SK-N-SH (cell line): ENCODE results near the gene PLA2G2D. TPM values are rescaled to one million over a fixed set of nuclear protein-coding genes. Genes with fewer than 3 reads are reported as not detected.

Experiments
- CTCF ChIA-PET: fragments of 300-600, 350-600 bp; formaldehyde crosslinking; extraction: SDS; loops from one replicate; lab custom pipeline; 2021; lab: Yijun Ruan, JAX
- POLR2A ChIA-PET: fragments of 350-600 bp; sonication (Branson Sonifier 250); formaldehyde crosslinking; extraction: SDS; loops from one replicate; lab custom pipeline; 2020; ENCODE audit warnings: antibody characterized with exemption, inconsistent platforms; lab: Yijun Ruan, JAX
- DNase-seq: peaks from one replicate; pipeline ENCODE4 v3.0.0; 2012
- H2AFZ ChIP-seq: fragments of 200-600 bp; sonication (generic); 2 replicates; pipeline ENCODE4 v1.8.1; 2016; ENCODE audit warnings: antibody characterized with exemption, mild to moderate bottlenecking, low read depth
- H3F3A ChIP-seq: fragments of 200-600 bp; sonication (generic); replicated peaks from 2 replicates; pipeline ENCODE3; 2016; ENCODE audit warnings: antibody characterized with exemption, mild to moderate bottlenecking; ENCODE audit not compliant: insufficient read depth
- H3K27ac ChIP-seq, 2 experiments: fragments of 200-500 bp in 1 of 2; fragments of 200-600 bp in 1 of 2; sonication (Bioruptor generic) in 1 of 2; sonication (generic), shearing (Covaris generic) in 1 of 2; 2 replicates each; pipeline versions ENCODE4 v1.5.1 to v1.6.1; 2014 to 2016; ENCODE audit warnings: low read depth in 2 of 2, inconsistent platforms in 1 of 2, low read length in 1 of 2, mild to moderate bottlenecking in 1 of 2, mixed read lengths in 1 of 2
- H3K27me3 ChIP-seq: fragments of 200-600 bp; sonication (generic), shearing (Covaris generic); 2 replicates; pipeline ENCODE4 v1.6.1; 2016; ENCODE audit warnings: mixed run types; ENCODE audit not compliant: insufficient read depth
- H3K36me3 ChIP-seq, 2 experiments: fragments of 200-500 bp in 1 of 2; fragments of 200-600 bp in 1 of 2; sonication (Bioruptor generic) in 1 of 2; sonication (generic) in 1 of 2; replicated peaks in 1 of 2; 2 replicates each; pipeline versions ENCODE3 to v1.5.1; 2014 to 2016; ENCODE audit warnings: low read length in 1 of 2, mild to moderate bottlenecking in 1 of 2; ENCODE audit not compliant: insufficient read depth in 2 of 2, control insufficient read depth in 1 of 2
- H3K4me1 ChIP-seq, 2 experiments: fragments of 200-500 bp in 1 of 2; fragments of 200-600 bp in 1 of 2; sonication (Bioruptor generic) in 1 of 2; sonication (generic), shearing (Covaris generic) in 1 of 2; 2 replicates each; pipeline versions ENCODE4 v1.5.1 to v1.6.1; 2014 to 2016; ENCODE audit warnings: low read depth in 1 of 2, low read length in 1 of 2, mixed run types in 1 of 2; ENCODE audit not compliant: insufficient read depth in 2 of 2, control insufficient read depth in 1 of 2
- H3K4me2 ChIP-seq: fragments of 200-600 bp; sonication (generic), shearing (Covaris generic); 2 replicates; pipeline ENCODE4 v1.6.1; 2017; ENCODE audit warnings: mixed run types
- H3K4me3 ChIP-seq, 2 experiments: fragments of 200-500 bp in 1 of 2; fragments of 200-600 bp in 1 of 2; sonication (Bioruptor generic) in 1 of 2; sonication (generic), shearing (Covaris generic) in 1 of 2; 2 replicates each; pipeline versions ENCODE4 v1.5.1 to v1.8.1; 2014 to 2016; ENCODE audit warnings: low read depth in 2 of 2, inconsistent platforms in 1 of 2, low read length in 1 of 2, mild to moderate bottlenecking in 1 of 2, mixed read lengths in 1 of 2, moderate library complexity in 1 of 2
- H3K79me2 ChIP-seq: fragments of 200-600 bp; sonication (generic); 2 replicates; pipeline ENCODE4 v1.8.1; 2017; ENCODE audit warnings: mild to moderate bottlenecking; ENCODE audit not compliant: insufficient read depth
- H3K9ac ChIP-seq: fragments of 200-600 bp; sonication (generic); 2 replicates; pipeline ENCODE4 v1.6.1; 2017; ENCODE audit warnings: mixed run types
- H3K9me2 ChIP-seq: fragments of 200-600 bp; sonication (generic); 2 replicates; pipeline ENCODE4 v1.6.1; 2017; ENCODE audit warnings: mixed run types
- H3K9me3 ChIP-seq: fragments of 200-600 bp; sonication (generic); 2 replicates; pipeline ENCODE4 v1.6.1; 2017; ENCODE audit warnings: mixed run types, mild to moderate bottlenecking, moderate library complexity
- H4K20me1 ChIP-seq: fragments of 200-600 bp; sonication (generic); 2 replicates; pipeline ENCODE4 v1.6.1; 2017; ENCODE audit warnings: mild to moderate bottlenecking, mixed run types; ENCODE audit not compliant: insufficient read depth
- EZH2phosphoT487 ChIP-seq: fragments of 200-600 bp; sonication (generic); IDR thresholded peaks from 2 replicates; pipeline ENCODE4 v1.6.1; 2017; ENCODE audit warnings: low read depth, mixed run types, mild to moderate bottlenecking, antibody characterized with exemption, moderate library complexity, borderline replicate concordance
- FOXJ3 ChIP-seq: sonication (generic); formaldehyde crosslinking; IDR thresholded peaks from 2 replicates; pipeline ENCODE4 v1.5.1; 2020; ENCODE audit warnings: mild to moderate bottlenecking, missing genetic modification reagents
- GABPA ChIP-seq: IDR thresholded peaks from 2 replicates; pipeline ENCODE4 v1.4.0; 2012; ENCODE audit warnings: low read depth, mild to moderate bottlenecking
- NFIC ChIP-seq: IDR thresholded peaks from 2 replicates; pipeline ENCODE4 v1.4.0; 2012; ENCODE audit warnings: borderline replicate concordance
- RXRA ChIP-seq: IDR thresholded peaks from 2 replicates; pipeline ENCODE4 v1.4.0; 2012; ENCODE audit warnings: low read depth, mild to moderate bottlenecking, borderline replicate concordance
- SMC3 ChIP-seq: IDR thresholded peaks from 2 replicates; pipeline ENCODE4 v1.6.1; 2012; ENCODE audit warnings: low read depth, low read length, improper control_type of control experiment
- WGBS: methylation state at CpG from one replicate; pipeline ENCODE4 v1.1.6; 2017; ENCODE audit warnings: low lambda C conversion rate; 5-methylcytosine and 5-hydroxymethylcytosine counted together
- polyA plus RNA-seq, 3 experiments: library from polyadenylated mRNA; depleted of rRNA; stranded (reverse); fragments of >200 nt; gene quantifications; 2 replicates each; pipeline ENCODE4 v1.2.3, GENCODE V29; 2012
- TF ChIP-seq, protein P1 (sequence below): IDR thresholded peaks from 2 replicates; pipeline ENCODE4 v1.4.0; 2012; ENCODE audit warnings: low read depth, borderline replicate concordance
- TF ChIP-seq, protein P2 (sequence below): IDR thresholded peaks from 2 replicates; pipeline ENCODE4; 2012

Gene PLA2G2D
- polyA plus RNA-seq, 1 of the 3 experiments (the other 2 are of a cell fraction), result not detected

DNA sequence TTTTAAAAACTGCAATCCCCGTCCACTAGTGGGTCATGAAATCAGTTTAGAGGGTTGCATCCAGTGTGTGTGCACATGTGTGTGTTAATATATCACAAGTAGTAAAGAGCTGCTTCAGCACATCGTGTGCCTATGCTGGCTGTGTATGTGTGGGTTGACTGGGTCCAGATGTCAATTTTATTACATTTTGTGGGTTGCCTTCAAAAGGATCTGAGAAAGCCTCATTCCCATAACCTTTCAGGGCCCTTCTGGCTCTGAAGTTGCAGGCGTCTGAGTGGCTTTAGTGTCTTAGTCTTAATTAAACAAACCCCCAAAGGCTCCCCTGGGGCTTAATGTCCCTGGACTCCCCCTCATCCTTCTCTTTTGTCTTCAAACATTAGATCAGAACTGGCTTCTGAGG lies 19.8 kb downstream of the PLA2G2D start:
- no peak for DNase-seq
- Histone ChIP-seq H3K4me2 (no peak overlapping the region), H4K20me1 (no peaks in the 10 kb centered on the region), H3K9ac (no peak overlapping the region), H3K36me3 (no peaks in the 10 kb centered on the region), H3K27me3 (peaks cover 22% of the 10 kb centered on the region; the same call in 1 of the 2 replicates), H3K9me3 (no peaks in the 10 kb centered on the region), H3K4me1 (no peaks in the 10 kb centered on the region), H3K9me2 (no peaks in the 10 kb centered on the region), H2AFZ (no peak overlapping the region), H3K4me3 (no peak overlapping the region), H3K79me2 (no peaks in the 10 kb centered on the region), H3F3A (no peaks in the 10 kb centered on the region), H3K27ac (no peak overlapping the region)
- ChIA-PET CTCF (interaction anchor here (0.7 to 2.5 kb wide), 6 partner anchors 11 to 395 kb away, joined by 3 to 11 read pairs (median 4); no protein-coding TSS in a partner anchor), POLR2A (no interaction called here)
- 33% methylated on average over 3 of the region's 3 CpGs for WGBS
- TF ChIP-seq, protein P1, sequence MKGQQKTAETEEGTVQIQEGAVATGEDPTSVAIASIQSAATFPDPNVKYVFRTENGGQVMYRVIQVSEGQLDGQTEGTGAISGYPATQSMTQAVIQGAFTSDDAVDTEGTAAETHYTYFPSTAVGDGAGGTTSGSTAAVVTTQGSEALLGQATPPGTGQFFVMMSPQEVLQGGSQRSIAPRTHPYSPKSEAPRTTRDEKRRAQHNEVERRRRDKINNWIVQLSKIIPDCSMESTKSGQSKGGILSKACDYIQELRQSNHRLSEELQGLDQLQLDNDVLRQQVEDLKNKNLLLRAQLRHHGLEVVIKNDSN, result no peak
- no peak for TF ChIP-seq GABPA
- no peak for TF ChIP-seq SMC3
- TF ChIP-seq FOXJ3 (CRISPR knock-in tag), result no peak
- TF ChIP-seq, protein P2, sequence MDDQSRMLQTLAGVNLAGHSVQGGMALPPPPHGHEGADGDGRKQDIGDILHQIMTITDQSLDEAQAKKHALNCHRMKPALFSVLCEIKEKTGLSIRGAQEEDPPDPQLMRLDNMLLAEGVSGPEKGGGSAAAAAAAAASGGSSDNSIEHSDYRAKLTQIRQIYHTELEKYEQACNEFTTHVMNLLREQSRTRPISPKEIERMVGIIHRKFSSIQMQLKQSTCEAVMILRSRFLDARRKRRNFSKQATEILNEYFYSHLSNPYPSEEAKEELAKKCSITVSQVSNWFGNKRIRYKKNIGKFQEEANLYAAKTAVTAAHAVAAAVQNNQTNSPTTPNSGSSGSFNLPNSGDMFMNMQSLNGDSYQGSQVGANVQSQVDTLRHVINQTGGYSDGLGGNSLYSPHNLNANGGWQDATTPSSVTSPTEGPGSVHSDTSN, result no peak
- TF ChIP-seq NFIC, result no peak
- TF ChIP-seq EZH2phosphoT487, result no peak

- H3K27ac ChIP-seq, result no peak overlapping the region
- ChIA-PET CTCF (interaction anchor here (0.6 to 1.0 kb wide), 3 partner anchors 55 to 397 kb away, joined by 3 to 4 read pairs (median 3); no protein-coding TSS in a partner anchor), POLR2A (no interaction called here)
- no peaks in the 10 kb centered on the region for H4K20me1 ChIP-seq
- H3K36me3 ChIP-seq, result no peaks in the 10 kb centered on the region
- no peaks in the 10 kb centered on the region for H3K79me2 ChIP-seq
- no peak overlapping the region for H2AFZ ChIP-seq
- H3K9me2 ChIP-seq, result no peaks in the 10 kb centered on the region
- H3F3A ChIP-seq, result no peaks in the 10 kb centered on the region
- no peak for DNase-seq
- no peak for TF ChIP-seq RXRA
- TF ChIP-seq, protein P1, result no peak
- H3K4me3 ChIP-seq, result no peak overlapping the region
- no peak overlapping the region for H3K9ac ChIP-seq
- no peaks in the 10 kb centered on the region for H3K4me1 ChIP-seq
- 19% methylated on average over 5 of the region's 7 CpGs for WGBS
- peaks cover 32% of the 10 kb centered on the region; the same call in 1 of the 2 replicates for H3K27me3 ChIP-seq
- H3K4me2 ChIP-seq, result no peak overlapping the region
- H3K9me3 ChIP-seq, result no peaks in the 10 kb centered on the region
These were observed 22.4 kb downstream of the PLA2G2D start for GRCh38 chr1:20096840-20097447.
